ENCODE results near the gene CDH4. TPM values are rescaled to one million over a fixed set of nuclear protein-coding genes. Genes with fewer than 3 reads are reported as not detected.

CDH4 gene
- total RNA-seq, 2 donors from 2014 or later = 0.07 to 0.94 TPM

- Histone ChIP-seq H3K27me3 (no peaks in the 10 kb centered on the region), H3K9me3 (no peaks in the 10 kb centered on the region), H3K4me3 (no peak overlapping the region), H3K4me1 (no peaks in the 10 kb centered on the region), H3K36me3 (no peaks in the 10 kb centered on the region), H3K27ac (no peak overlapping the region)
- no peak for DNase-seq (ENCODE audit: low spot score)
- TF ChIP-seq, protein P1, sequence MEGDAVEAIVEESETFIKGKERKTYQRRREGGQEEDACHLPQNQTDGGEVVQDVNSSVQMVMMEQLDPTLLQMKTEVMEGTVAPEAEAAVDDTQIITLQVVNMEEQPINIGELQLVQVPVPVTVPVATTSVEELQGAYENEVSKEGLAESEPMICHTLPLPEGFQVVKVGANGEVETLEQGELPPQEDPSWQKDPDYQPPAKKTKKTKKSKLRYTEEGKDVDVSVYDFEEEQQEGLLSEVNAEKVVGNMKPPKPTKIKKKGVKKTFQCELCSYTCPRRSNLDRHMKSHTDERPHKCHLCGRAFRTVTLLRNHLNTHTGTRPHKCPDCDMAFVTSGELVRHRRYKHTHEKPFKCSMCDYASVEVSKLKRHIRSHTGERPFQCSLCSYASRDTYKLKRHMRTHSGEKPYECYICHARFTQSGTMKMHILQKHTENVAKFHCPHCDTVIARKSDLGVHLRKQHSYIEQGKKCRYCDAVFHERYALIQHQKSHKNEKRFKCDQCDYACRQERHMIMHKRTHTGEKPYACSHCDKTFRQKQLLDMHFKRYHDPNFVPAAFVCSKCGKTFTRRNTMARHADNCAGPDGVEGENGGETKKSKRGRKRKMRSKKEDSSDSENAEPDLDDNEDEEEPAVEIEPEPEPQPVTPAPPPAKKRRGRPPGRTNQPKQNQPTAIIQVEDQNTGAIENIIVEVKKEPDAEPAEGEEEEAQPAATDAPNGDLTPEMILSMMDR (IDR thresholded peaks at IDR 0.05) = no peak
These were observed 320.1 kb downstream of the CDH4 start for GRCh38 chr20:61571916-61572711.

GRCh38 chr20:61572789-61573188 lies 320.7 kb downstream of the CDH4 start:
- H3K27ac ChIP-seq = no peak overlapping the region
- H3K4me3 ChIP-seq = no peak overlapping the region
- H3K27me3 ChIP-seq = no peaks in the 10 kb centered on the region
- H3K36me3 ChIP-seq = no peaks in the 10 kb centered on the region
- no peak for DNase-seq (ENCODE audit: low spot score)
- H3K4me1 ChIP-seq = no peaks in the 10 kb centered on the region
- H3K9me3 ChIP-seq = no peaks in the 10 kb centered on the region
- TF ChIP-seq, protein P1 (IDR thresholded peaks at IDR 0.05) = no peak

DNA sequence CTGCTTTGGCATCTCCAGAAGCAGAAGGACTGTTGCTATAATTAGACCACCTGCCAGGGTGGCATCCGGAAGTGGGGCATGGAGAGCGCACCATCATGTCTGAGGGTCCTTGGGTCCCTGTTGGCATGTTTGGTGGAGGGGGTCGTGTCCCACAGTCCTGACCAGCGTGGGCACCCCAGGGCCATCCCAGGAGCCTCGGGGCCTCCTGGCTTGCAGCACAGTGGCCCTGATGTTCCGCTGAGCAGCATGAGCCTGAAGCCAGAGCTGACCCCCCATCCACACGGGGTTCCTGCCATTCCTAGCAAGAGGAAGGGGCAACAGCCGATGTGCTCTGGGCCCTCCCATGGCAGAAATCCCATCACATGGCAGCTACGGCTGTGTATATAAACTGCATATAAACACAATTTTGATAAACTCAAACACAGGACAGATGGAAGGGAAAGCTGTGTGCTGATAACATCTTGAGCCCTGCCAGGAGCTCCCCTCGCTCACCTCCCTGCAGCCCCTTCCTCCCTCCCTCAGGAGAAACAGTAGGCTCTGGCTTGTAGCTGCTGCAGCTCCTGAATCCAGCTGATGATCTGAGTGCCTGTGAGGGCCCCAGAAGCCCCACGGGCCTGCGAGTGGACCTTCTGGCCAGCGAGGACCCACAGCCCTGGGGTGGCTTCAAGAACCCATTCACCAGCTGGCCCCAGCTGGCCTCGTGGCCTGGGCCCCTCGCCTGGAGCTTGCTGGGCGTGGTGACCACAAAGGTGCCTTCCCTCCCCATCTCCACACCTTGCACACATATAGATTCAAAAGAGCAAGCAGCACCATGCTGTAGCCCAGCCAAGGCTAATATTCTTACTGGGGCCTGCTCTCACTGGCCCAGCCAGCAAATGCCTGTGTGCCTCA lies 321.6 kb downstream of the CDH4 start:
- TF ChIP-seq, protein P1 (IDR thresholded peaks at IDR 0.05) = no peak
- no peaks in the 10 kb centered on the region for H3K4me1 ChIP-seq
- H3K27me3 ChIP-seq = no peaks in the 10 kb centered on the region
- no peak for DNase-seq (ENCODE audit: low spot score)
- H3K9me3 ChIP-seq = no peaks in the 10 kb centered on the region
- no peak overlapping the region for H3K27ac ChIP-seq
- no peaks in the 10 kb centered on the region for H3K36me3 ChIP-seq
- H3K4me3 ChIP-seq = no peak overlapping the region

- Histone ChIP-seq H3K4me3 (no peak overlapping the region), H3K9me3 (no peaks in the 10 kb centered on the region), H3K4me1 (no peaks in the 10 kb centered on the region), H3K36me3 (no peaks in the 10 kb centered on the region), H3K27me3 (no peaks in the 10 kb centered on the region), H3K27ac (no peak overlapping the region)
- TF ChIP-seq, protein P1 (IDR thresholded peaks at IDR 0.05) = no peak
- DNase-seq (ENCODE audit: low spot score) = no peak
These were observed 323.3 kb downstream of the CDH4 start for GRCh38 chr20:61575151-61575937.

DNA sequence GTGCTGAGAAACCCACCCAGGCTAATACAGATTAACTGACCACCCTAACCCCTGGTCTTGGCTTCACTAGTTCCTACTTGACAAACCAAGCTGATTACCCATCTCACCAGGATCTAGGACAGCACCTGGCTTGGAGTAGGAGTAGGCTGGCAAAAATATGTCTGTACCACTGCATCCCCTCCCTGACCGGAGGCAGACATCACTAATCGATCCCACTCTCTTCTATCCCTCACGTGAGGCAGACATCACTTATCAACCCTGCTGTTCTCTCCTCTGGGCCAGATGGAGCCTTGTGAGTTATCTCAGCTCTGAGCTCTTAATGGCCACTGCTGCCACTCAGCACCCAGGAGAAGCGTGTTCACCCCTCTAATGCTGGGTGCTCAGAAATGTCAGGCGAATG lies 324.3 kb downstream of the CDH4 start:
- no peak for DNase-seq (ENCODE audit: low spot score)
- Histone ChIP-seq H3K36me3 (no peaks in the 10 kb centered on the region), H3K27me3 (no peaks in the 10 kb centered on the region), H3K9me3 (no peaks in the 10 kb centered on the region), H3K4me3 (no peak overlapping the region), H3K4me1 (no peaks in the 10 kb centered on the region), H3K27ac (no peak overlapping the region)
- TF ChIP-seq, protein P1 (IDR thresholded peaks at IDR 0.05) = no peak
